GM21825 (cell line): ENCODE results near the gene TAGLN.

ENCODE experiments used
- ATAC-seq: cut with Tn5 transposase; IDR thresholded peaks from one replicate; pipeline ENCODE4 v1.9.1; 2021; ENCODE audit warnings: mild to moderate bottlenecking, moderate library complexity; ENCODE audit not compliant: unreplicated experiment

Gene TAGLN

DNA sequence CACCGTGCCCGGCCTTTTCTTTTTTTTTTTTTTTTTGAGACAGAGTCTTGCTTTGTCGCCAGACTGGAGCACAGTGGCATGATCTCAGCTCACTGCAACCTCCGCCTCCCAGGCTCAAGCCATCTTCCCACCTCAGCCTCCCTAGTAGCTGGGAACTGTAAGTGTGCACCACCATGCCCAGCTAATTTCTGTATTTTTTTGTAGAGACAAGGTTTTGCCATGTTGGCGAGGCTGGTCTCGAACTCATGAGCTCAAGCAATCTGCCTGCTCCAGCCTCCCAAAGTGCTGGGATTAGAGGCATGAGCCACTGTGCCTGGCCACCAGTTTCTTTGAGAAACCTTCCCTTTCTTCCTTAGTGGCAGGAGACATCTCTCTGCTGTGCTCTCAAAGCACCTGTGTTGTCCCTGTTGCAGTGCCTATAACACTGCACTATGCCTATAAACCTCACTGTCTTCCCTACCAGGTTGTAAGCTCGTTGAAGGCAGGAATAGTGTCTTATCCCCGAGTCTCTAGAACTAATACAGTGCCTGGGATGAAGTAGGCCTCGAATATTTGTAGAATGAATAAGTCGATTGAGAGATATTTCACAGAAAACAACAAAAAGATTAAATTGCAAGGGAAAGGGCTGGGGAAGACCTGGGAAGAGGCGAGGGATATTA lies 13.7 kb downstream of the TAGLN start:
- no peak for ATAC-seq

DNA sequence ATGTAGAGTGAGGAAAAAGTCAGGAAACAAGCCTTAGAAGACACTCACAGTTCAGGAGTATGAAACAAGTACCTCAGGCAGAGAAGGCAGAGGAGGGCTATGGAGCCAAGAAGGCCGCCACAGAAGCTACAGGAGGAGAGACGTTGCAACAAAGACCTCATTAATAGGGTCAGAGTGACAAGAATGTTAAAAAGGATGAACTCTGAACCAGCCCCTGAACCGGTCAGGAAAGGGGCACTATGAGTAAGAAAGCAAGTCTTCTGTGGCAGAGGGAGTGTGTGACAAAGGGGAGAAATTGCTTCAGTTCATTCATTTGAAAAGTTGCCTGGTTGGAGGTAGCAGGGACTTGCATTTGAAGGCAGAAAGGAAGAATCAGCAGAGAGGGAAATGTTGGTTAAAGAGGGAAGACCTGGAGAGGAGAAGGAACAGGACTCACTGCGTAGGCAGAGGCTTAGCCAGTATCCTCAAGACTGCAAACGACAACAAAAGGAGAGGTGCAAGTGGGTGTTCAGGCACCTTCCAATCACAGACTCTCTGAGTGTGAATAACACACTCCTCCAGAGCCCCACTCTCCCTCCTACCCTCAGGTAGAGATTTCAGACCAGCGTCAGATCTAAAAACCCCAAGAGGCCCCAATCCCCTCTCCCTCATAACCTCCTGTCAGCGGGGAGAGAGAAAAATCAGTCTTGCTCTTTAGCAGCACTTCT lies 15.4 kb downstream of the TAGLN start:
- no peak for ATAC-seq

DNA sequence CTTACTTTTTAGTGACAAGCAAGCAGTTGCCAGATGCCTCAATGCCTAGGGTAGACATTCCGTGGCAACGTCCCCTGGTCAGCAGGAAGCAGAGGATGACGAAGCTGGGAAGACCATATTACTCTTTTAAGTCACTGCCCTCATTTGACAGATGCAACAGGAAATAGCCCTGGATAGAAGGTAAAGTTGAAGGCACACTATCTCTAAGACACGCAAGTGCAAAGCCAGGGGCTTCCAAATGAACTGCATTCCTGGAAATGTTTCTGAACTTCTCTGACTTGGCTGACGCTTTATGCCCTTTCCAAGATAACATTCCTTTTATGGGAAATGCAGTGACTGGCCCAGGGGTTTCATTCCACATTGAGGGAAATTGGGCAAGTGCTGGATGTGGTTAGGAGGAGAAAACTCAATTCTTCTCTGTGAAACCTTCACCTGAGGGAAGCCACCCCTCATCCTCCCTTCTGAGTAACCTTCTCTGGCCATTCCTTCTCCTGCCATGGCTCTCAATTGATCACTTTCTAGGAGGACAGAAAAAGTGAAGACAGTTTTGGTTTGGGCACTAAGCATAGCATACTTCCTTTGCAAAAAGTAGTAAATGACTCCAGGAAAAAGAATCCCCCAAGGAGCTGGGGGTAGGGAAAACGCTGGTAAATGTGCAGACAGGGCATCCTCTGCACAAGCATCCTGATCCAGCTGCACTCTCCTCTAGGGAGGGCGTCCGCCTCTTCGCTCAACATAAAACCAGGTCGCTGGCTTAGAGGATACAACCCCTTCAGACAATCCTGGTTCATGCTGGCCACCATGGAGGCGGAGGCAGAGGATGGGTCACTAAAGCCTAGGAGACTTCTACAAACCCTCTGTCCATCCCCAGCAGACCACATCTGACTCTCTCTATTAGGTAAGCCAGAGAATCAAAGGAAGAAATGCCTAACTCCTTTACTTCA lies 18.2 kb downstream of the TAGLN start:
- no peak for ATAC-seq

DNA sequence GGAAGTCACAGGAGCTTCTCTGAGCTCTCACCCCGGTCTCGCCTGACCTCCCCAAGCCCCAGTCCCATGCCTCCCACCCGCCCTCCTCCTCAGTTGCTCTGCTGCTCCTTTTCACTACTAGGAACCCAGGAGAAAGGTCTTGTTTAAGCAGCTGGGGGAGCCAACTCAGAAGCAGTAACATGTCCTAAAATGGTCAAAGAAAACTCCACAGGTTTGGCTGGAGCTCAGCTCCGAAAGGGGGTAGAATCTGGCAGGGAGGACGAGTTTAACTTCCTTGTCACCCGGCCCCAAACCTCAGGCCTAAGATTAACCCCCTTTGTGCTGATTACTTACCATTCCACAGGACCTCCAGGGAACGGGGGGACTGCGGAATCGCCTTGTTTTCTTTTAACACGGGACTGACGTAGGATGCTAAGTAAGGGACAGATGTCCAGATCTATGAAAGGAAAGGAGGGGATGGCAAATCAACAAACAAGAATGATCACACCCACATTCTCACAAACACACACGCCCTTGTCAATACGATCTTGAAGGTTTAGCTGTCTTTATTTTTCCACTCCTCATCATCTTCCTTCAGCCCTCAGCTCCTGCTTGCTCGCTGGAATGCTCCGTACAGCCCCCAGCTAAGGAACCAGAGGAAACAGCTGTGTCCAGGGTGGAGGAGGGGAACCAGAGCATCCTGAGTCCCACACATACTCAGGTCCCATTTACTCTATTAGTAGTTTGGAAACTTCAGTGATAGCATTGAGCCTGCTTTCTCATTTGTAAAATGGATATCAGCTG lies 19.2 kb downstream of the TAGLN start:
- ATAC-seq: no peak

DNA sequence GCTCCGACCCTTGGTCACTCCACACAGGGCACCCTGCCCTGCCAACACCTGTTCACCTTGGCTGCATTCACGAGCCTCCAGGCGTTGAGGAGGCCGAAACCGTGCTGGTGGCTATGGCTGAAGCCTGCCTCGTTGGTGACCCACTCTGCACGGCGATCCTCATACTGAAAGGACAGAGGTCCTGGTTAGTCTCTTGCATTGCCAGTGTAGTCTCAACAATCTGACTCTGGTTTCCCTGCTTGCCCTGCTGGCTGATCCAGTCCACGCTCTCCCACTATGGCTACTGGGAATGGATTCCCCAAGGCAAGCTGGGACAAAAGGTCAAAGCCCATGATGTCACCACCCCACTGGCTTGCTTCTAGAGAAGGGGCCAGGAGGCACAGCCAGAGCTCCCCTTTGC lies 19.8 kb downstream of the TAGLN start:
- no peak for ATAC-seq

DNA sequence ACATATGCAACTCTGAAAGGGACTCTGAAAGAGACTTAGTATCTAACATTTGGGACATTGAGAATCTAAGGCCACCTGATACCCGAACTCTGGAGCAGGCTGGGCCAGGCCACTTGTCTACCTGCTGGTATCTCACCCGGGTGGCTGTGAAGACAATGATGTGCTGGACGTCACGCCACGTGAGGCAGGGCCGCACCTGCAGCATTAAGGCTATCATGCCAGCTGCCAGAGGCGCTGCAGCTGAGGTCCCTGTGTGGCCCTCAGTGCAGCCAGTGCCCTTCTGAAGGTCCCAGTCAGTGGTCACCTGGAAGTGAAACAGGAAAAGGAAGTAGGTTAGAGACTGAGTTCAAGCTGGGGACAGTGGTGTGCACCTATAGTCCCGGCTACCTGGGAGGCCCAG lies 20.3 kb downstream of the TAGLN start:
- ATAC-seq: no peak

DNA sequence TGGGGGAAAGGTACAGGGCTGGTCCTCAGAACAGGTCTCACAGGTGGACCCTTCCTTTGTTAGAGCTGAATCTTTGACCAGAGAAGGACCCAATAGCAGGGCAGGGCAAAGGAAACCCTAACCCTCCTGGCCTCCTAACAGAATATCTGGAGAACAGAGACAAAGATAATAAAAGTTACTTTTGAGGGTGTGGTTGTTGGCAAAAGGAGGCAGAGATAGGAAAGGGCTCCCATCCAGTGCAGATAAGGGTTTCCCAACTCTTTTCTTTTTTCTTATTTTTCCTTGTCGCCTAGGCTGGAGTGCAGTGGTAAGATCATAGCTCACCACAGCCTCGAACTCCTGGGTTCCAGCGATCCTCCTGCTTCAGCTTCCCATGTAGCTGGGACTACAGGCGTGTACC lies 20.8 kb downstream of the TAGLN start:
- no peak for ATAC-seq

DNA sequence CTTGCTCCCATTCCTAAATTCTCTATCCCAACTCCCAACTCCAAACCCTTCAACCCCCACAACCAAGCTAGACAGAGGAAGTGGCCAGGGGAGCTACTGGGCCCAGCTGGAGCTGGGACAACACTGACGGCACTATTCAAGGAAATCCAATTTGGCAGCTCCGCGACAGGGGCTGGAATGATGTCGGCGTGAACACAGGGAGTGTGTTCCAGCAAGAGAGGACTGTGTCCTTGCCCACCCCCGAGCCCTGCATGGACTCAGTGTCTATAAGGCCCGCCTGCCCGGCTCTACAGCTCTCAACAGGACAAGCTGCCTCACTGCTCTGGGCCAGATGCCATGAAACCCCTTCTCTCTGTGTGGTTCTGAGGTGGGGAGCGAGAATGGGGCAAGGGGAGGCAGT lies 21.4 kb downstream of the TAGLN start:
- ATAC-seq: no peak

DNA sequence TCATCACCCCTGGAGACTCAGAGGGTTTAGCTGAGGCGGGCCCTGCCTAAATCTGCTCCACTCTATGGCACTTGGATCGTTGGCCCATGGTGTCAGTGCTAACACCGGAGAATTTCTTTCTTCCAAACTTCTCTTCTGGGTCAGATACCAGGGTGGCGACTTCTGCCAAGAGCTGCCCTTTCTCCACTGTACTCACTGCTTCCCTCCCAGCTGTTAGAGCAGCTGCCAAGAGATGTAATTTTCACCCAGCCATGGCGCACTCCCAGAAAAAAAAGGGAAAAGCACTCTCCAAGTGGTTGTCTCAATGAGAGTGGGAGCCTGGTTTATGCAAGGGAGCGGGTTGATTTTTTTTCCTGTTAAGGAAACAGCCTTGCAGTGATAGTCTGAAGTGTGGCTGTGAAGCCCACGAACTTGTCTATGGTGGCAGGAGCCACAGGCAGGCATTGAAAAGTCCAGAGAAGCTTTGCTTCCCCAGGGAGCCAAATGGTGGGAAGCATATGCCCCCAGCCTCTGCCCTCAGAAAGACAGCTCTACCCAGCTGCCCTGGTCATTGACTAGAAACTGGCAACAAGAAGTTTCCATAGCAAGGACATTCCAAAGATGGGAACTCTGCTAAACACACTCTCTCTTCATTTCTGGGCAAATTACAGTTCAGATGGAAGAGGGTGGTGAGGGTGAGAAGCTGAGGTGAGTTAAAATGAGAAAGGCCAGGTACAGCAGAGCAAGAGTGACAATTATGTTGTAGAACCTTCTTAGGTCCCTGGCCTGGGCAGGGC lies 22.0 kb downstream of the TAGLN start:
- no peak for ATAC-seq

DNA sequence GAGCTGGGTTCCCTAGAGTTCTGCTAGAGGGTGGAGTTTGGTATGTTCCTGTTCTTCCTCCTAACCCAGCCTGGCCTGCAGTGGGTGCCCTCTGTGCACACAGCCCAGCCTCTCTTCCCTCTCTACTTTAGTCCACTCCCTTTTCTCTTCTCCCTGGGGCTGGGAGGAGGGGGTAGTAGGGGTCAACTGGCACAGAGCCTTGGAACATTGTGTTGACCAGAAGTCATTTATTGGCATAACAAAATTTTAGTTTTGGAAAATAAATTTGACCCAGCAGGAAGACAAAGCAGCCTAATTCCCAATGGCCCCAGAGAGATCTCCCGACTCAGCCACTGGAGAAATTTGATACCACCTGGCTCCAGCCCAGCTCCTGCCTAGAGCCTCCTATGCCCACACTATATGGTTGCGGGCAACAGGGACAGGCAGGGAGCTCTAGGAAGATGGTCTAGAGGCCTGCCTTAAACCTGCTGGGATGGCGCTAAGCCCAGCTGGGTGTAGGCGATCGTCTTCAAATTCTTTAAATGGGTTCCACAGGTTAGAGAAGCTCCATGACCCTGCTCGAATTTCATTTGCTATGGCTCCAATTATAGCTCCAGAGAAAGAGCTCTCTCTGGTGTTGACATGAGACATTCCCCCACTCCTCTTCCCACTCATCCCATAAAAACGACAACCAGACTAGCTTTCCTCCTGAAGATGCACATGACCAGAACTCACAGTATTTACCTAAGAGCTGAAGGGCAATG lies 22.8 kb downstream of the TAGLN start:
- ATAC-seq: no peak

DNA sequence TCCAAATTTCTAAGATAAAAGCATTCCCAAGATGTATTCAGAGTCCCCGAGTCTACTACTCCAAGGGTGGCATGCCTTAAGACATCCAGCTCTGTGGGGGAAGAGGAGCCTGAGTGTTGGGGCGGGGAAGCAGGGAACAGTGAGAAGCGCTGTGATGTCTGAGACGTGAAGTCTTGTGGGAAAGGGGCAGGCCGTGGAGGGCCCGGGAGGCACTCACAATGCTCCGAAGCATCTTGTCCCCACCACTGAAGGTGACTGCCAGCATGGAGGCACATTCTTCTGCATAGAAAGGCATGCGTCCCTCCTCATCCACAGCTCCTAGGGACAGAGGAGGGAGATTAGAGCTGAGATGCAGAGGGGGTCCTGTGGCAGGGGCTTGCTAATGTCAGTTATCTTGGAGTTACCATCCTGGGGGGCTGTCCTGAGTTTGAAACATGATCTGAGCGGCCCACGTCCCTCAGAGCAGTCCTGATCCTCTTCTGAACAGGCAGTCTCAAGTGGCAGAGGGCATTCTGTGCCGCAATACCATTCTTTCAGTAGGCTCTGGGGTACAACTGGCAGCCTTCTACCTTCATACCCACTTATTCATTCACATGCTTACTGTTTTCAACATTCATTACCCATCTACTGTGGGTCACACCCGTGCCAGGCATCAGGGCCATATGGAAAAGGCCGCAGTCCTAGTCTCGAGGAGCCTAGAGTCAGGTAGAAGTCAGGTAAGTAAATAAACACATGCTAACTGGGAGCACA lies 24.0 kb downstream of the TAGLN start:
- ATAC-seq: no peak

DNA sequence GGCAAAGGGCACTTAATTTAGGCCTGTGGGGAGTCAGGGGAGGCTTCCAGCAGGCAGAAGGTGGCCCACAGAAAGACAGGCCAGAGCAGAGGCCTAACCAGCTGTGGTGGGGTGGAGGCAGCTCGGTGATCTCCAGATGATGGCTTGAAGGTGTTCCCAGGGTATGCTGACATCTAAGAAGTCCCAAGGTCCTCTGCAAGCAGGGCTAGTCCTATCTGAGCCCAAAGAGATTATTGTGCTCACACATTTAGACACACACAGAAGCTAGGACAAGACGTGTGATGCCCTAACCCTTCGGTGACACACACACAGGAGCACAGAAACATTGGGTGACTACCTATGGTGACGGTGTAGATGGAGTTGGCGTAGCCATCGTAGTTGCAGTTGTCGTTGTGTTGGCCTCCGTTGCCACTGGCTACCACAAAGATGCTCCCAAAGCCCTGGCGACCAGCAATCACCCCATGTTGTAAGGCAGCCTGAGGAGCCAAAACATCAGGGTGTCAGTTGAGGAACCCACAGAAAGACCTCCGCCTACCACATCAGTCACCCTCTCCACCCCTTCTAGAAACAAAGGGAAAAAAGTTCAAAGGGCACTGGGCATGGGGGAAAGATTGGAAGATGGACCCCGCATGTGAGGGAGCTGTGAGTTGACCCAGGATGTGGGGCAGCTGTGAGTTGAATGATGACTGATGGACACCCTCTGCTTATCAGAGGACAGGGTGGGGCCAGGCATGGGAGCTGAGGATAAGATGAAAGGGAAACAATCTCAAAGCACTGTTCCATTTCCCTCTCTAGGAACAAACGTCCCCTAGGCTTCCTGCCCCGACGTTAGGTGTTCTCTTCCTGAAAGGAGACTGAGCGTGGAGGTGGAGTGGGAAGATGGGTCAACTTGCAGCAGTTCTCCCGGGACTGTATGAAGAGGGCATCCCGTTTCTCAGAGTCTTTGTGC lies 24.8 kb downstream of the TAGLN start:
- ATAC-seq: no peak

DNA sequence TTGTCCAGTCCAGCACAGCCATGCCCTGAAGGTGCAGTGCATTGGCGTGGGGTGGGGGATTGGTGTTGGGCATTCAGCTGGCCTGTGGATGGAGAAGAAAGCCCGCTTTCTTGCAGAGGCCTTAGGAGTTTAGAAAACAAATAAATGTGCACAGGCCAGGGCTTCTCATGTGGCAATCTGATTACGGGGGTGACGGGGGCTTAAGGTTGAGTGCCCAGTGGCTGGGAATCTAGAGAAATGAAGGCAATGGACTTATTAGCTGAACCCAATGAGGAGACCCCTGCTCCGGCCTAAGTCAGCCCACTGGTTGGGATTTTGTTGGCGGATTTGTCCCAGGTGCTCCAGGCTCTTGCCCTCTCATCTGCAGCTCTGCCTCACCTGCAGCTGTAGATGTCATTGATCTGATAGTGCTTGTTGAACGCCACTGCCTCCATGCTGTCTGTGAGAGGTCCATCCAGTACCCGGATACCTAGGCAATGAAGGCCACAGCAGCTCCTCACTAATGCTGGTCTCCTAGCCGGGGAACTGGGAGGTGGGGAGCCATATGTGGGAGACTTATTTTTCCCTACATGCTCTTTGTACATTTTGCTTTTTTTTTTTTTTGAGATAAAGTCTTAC lies 26.5 kb downstream of the TAGLN start:
- no peak for ATAC-seq

DNA sequence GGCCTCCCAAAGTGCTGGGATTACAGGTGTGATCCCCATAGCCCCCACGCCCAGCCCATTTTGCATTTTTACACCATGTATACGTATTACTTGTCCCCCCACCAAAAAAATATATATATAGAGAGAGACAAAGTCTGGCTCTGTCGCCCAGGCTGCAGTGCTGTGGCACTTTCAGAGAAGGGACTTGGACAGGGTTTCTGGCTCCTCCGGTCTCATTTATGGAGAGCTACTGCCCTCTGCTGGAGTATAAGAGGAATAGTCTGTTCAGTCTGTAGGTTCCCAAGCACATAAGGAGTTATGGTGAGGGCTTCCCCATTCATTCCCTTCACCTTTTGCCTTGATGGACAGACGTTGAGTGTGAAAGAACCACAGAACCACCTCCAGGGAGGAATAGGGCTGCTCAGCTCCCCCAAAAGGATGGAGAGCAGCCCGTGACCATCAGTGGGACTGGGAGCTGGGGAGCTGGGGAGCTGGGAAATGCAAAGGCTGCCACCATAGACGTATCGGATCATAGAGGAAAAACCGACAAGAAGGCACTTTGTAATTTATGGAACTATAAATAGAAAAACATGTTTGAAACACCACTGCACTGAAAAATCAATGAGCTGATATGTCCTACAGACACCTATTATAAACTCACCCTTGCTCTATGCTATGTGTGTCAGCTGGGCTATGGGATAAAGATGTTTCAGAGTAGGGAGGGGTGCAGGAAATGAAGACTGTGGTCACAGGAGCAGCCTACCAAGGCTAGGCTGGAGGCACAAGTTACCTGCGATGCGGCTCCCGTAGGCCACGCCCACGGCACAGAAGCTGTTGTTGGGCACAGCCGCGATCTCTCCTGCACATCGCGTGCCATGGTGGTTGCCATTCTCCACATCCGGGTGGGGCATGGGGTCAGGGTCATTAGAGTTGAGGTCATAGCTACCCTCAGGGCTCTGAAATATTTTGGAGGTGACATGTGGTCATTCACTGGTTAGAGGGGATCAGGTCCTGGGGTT lies 27.5 kb downstream of the TAGLN start:
- no peak for ATAC-seq

DNA sequence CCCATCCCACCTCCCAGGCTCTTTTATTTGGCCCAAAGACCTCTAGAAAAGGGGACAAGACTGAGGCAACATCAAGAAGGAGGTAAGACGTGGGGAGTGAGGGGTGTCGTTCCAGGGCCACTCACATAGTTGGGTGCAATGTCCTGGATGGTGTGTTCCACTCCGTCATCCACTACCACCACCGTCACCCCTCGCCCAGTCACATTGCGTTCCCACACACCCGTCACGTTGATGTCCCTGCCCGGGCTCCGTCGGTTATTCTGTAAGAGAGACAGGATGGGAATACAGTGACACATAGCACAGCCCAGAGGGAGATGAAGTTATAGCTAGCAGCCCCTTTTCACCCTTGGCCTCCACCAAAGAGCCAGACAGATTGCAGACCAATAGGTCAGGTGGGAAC lies 28.9 kb downstream of the TAGLN start:
- no peak for ATAC-seq

DNA sequence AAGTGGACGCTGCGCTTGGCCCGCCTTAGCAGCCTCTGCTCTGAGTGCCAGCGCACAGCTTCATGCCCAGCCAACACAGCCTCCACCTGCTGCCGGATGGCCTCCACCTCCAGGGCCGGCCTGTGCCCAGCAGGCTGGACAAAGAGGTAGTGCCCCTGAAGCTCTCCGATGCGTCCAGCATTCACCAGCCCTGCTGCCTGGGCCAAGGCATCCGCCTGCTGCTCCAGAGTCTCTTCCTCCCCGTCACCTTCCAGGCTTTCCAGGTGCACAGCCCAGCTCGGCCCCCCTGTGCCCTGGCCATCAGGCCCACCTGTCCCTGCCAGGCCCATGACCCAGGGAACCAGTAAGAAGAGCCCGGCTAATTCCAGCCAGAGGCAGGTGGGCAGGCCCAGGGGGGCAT lies 30.2 kb downstream of the TAGLN start:
- no peak for ATAC-seq
